ENCODE measurements around the gene PTK7.

DNA sequence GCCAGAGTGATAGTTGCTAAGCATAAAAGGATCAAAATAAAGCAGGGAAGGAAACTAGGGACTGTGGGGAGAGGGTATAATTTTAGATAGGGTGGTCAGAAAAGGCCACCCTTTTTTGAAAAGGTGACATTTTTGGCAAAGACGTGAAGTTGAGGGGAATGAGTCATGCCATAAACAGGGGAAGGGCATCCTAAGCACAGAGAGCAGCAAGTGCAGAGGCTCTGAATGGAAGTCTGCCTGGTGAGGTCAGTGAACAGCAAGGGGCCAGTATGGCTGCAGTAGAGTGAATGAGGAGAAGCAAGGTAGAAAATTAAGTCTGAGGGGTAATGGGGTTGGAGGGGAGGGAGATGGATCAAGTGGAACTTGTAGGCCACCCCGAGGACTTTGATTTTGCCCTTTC, 14.3 kb upstream of the PTK7 start:
- TF ChIP-seq, protein P1, sequence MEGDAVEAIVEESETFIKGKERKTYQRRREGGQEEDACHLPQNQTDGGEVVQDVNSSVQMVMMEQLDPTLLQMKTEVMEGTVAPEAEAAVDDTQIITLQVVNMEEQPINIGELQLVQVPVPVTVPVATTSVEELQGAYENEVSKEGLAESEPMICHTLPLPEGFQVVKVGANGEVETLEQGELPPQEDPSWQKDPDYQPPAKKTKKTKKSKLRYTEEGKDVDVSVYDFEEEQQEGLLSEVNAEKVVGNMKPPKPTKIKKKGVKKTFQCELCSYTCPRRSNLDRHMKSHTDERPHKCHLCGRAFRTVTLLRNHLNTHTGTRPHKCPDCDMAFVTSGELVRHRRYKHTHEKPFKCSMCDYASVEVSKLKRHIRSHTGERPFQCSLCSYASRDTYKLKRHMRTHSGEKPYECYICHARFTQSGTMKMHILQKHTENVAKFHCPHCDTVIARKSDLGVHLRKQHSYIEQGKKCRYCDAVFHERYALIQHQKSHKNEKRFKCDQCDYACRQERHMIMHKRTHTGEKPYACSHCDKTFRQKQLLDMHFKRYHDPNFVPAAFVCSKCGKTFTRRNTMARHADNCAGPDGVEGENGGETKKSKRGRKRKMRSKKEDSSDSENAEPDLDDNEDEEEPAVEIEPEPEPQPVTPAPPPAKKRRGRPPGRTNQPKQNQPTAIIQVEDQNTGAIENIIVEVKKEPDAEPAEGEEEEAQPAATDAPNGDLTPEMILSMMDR (IDR thresholded peaks at IDR 0.05; ENCODE audit: insufficient read depth, low read length, poor library complexity, severe bottlenecking), result no peak
- TF ChIP-seq EZH2phosphoT487 (conservative IDR thresholded peaks at IDR 0.05; ENCODE audit: low read length), result no peak

Data from SU-DHL-6 (cell line).